GM18526 (cell line): ENCODE results near the gene ZFR2.

Source experiments
- POLR2A ChIP-seq: IDR thresholded peaks from 3 replicates; pipeline ENCODE4 v1.6.1; 2011; ENCODE audit not compliant: insufficient read length; ENCODE audit errors: extremely low read depth

ZFR2 gene

DNA sequence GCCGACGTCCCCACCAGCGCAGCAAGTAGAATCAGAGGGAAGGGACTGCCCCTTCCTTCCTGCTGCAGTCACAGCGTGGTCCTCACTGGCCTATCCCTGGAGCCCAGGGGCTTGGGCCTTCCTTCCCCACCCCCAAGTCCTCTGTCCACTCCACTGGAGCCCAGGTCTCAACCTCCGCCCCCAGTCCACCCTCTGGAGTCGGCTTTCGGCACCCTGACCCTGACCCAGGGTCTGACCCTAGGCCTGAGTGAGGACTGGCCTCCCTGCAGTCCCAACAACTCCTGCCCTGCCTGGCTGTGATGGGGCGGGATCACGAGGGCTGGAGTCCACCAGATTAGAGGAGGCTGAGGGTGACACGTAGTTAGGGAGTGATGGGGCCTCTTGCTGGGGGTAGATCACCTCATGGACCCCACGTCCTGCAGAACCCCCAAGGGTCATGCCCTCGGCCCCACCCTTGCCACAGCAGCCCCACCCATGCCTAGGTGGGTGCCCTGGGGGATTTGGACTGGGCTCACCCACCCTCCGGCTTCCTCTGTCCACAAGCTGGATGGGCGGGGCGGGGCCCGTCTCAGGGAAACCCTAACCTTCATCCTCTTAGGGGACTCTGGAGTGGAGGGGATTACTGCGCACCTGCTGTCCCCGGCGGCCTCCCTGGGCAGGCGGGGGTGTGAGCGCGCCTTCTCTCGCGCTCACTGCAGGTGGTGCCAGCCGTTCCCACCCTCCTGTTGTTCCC lies 100.7 kb downstream of the ZFR2 start:
- TF ChIP-seq POLR2A, result no peak

DNA sequence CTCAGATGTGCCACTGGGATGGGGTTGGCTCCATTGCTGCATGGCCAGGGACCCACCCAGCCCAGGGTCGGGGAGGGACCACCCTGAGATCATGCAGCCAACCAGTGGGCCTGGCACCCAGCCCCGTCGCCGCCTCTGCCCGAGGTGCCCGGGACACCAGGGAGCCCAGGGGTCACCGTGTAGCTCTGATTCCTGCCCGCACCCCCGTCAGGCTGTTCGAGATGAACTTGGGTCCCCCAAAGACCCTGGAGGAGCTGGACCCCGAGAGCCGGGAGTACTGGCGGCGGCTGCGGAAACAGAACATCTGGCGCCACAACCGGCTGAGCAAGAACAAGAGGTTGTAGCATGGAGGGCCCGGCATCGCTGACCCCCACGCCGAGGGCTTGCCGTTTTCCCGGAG lies 101.8 kb downstream of the ZFR2 start:
- TF ChIP-seq POLR2A, result no peak

DNA sequence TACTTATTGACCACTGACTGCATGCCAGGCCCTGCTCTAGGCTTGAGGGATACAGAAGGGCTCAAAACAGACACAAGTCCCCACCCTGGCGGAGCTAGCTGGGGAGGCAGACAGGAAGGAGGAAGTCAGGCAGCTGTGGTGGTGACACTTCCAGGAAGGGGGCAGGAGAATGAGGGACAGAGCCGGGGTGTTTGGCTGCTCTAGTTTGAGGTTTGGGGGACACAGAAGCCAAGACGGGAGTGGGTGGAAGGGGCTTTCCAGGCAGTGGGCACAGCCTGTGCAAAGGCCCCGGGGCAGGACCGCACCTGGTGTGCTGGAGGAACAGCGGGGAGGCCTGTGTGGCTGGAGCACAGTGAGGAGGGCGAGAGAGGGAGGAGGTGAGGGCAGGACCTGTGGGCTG lies 102.3 kb downstream of the ZFR2 start:
- TF ChIP-seq POLR2A, result no peak

DNA sequence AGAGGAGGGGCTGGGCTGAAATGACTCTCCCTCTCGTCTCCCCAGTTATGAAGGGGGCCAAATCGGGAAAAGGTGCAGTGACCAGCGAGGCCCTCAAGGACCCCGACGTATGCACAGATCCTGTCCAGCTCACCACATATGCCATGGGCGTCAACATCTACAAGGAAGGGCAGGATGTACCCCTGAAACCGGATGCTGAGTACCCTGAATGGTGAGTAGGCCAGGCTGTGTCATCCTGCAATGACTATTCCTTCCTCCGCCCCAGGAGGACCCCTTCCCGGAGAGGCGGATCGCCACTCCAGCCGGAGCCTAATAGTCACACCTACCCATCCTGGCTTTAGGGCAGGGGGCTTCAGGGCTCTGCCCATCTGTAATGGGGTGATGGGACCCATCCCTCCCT lies 103.7 kb downstream of the ZFR2 start:
- no peak for TF ChIP-seq POLR2A

DNA sequence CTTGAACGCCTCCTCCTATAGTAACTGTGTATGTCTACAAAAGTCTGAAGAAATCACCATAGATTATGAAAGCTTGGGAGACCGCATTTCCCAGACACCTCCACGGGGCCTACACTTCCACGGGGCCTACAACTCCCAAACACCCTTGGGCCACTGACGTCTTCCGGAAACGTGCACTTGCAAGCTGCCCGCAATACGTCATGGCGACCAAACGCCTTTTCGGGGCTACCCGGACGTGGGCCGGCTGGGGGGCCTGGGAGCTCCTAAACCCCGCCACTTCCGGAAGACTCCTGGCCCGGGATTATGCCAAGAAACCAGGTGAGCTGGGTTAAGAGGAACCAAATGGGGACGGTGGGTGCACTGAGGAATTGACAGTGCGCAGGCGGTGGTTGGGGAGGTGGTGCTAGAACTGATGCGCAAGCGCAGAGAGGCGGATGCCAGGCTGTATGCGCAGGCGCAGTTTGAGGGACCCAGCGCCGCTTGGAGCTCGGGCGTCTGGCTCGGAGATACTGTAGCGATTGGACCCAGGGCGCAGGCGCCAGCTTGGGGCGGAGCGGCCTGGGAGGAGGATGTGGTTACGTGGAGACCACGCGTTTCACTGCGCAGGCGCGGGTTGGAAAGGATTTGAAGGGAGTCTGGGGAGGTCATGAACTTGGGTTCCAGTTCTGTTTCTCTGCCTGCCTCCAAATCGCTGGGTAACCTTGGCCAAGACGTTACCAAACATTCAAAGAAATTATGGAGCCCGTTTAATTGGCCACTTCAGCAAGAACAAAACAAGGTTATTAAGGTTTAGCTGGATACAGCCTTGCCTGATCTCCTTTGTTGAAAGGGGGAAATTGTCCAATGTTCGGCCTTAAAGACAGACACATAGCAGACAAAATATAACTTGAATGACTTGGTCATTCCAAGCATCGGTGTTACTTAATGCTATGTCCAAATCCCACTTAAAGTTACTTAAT lies 106.1 kb downstream of the ZFR2 start, which contains the start of gene MRPL54:
MRPL54 (plus strand) TSS at position 182 of the 959 bp plus-strand sequence; CDS start at position 201, 19 bp downstream.
- peak; percentile 86 for TF ChIP-seq POLR2A

DNA sequence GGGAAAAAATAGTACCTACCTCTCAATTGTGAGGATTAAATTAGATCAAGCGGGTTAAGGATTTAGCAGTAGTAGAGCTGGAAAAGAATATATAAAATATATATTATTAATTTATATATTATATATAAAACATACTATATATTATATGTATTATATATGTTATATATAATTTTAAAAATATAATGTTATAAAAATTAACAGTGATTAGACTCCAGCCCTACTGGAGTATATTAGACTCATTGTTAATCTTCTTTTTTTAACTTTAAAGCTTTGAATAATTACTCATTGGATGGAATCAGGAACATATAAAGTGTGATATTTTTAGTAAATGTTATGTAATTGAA lies 106.7 kb downstream of the ZFR2 start:
- TF ChIP-seq POLR2A, result no peak

DNA sequence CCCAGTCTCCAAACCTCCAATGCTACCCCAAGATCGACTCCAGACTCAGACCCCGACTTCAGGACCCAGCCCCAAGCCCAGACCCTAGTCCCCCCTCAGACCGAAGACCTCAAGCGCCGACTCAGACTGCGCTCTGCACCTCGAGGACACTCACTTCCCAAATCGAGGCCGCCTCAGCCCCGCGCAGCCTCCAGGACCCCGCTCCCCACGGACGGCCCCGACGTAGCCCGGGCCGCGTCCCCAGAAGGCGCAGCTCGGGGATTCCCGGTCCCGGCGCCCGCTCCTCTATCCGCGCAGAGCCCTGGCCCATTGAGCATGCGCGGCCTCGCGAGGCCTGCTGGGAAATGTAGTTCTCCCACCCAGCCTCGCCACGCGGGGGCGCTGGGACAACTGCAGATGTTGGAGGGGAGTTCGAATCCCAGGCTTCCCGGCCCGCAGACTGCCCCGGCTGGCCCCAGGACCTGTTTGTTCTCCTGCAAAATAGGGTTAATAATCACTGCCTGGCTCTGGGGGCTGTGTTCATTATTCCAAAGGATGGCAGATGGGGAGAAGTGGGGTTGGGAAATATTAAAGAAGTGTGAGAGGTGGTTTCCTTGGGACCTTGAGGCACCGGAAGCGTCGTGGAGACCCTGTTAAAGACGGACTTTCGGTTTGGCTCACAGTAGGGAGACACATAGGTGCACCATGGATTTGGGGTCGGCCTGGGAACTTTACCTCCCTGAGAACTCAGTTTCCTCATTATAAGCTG lies 107.3 kb downstream of the ZFR2 start, which contains the start of gene APBA3:
APBA3 (minus strand) TSS at position 311 of the 748 bp plus-strand sequence. CDS start 1,428 bp downstream, outside the sequence.
- TF ChIP-seq POLR2A, result peak; percentile 88

DNA sequence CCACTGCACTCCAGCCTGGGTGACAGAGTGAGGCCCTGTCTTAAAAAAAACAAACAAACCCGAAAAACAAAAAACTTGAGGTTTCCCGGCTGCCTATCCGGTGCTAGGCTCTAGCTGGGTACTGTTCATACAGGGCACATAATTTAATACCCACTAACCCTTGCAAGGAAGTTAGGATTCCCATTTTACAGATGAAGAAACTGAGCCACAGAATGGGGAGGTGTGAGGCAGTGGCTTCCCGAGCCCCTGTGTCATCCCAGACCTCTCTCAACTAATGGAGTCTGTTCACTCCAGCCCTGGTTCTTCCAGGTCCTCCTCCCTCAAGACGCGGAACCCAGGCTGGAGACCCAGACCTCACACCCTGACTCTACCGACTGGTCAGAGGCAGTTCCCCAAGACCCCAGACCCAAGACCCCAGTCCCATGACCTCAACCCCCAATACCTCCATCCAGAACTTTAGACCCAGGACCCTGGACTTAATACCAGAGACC lies 107.9 kb downstream of the ZFR2 start:
- TF ChIP-seq POLR2A, result no peak

DNA sequence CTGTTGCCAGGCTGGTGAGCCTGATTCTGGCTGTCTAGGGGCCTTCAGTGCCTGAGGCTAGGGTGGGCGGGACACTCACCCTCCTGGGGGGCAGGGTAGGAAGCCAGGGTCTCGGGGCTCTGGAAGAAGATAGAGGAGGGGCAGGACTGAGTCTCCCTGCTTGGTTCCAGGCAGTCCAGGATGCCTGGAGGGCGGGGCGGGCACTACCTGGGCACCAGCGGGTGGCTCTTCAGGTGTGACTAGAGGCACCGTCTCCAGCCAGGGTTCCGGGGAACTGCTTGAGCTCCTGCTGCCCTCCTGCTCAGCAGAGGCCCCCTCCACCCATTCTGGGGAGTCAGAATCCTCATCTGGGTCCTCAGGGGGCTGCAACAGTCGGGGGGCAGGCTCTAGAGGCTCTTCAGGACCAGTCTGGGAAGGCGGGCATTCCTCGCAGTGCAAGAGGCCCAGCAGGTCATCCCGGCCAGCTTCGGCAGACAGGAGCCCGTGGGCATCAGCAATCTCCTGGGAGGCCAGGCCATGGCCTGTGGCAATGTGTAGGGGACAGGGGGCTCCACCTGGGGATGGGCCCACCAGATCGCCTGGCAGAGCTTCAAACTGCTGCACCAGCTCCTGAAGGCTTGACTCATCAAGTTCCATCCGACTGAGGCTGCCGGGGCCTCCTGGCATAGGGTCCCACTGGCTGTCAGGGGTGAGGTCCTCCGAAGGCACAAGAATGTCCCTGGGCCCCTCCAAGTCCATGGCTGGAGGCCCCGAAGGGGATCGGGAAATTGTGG lies 109.2 kb downstream of the ZFR2 start:
- no peak for TF ChIP-seq POLR2A
